ENCODE measurements around the gene CFAP54.
"Not testable (repeated sequence)": the region's sequence is repeated elsewhere in the genome, so short reads cannot be mapped to it uniquely, and the experiment has no call there.

Gene CFAP54

DNA sequence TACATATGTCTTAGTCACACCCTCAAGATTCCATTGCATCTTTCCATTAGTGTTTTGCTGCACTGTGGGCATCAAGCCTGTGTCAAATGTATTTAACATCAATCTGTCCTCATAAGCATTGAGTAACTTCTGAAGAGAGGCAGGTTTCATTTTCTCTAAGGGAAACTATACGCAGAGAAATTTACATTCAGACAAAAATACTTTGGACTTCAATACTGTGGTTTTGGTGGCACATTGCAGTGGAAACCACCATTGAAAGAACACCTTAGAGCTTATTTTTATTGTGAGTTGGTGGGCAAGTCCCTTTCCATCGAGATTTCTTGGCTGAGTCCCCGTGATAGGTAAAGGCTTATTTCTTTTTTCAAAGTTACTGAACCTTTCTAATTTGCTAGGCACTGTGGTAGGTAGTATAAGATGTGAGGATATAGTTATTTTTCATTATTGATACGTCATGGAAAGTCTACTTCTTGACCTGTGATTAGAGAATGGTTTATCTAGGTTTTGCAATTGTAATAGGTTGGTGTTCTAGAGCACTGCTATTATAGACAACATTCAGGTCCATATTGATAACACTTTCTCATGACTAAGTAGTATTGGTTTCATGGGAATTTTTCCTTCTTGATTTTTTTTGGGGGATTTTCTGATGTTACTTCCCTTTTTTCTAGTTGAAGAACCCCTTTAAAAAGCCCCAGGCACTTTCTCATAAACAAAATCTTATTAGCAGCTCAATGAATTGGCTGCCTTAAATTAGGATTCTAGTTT lies 81.9 kb downstream of the CFAP54 start:
- WGBS, 2 experiments (ENCODE audit: insufficient coverage in 2 of 2) = 84 to 100% methylated on average over 1 to 2 of the region's 4 CpGs
- Histone ChIP-seq H3K36me3 (ENCODE audit: control insufficient read depth, insufficient read depth, low read length) (no peaks in the 10 kb centered on the region), H3K9me3 (ENCODE audit: control insufficient read depth, low read length) (no peaks in the 10 kb centered on the region), H3K4me3 (ENCODE audit: extremely low read depth, insufficient read depth, low read length, poor library complexity, severe bottlenecking) (no peak overlapping the region), H3K4me1 (ENCODE audit: control insufficient read depth, insufficient read depth, low read length, poor library complexity, severe bottlenecking) (no peaks in the 10 kb centered on the region), H3K27ac (ENCODE audit: low read depth, low read length, severe bottlenecking) (no peak overlapping the region)

DNA sequence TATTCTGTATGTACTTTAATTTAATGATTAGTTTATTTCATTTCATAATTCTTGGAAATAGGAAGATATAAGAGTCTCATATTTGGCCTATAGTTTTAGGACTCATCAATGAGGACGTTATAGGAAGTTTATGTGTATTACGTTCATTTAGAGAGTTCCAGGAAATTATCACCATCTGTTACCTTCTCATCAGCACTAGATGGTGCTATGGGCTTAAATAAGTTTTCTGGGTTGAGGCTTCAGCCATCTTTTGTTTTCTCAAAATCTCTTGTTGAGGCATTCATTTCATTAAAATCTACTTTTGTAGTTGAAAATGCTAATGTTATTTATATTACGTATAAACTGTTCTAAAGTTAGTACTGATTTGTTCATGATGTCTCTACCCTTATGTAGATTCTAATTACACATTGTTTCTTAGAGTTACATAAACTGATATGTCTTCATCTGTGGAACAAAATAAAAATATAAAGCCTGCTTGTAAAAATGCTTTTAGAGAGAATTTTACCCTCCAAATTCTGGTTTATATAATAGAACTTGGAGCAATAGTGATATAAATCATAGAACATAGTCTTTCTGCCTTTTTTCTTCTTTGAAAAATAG lies 89.2 kb downstream of the CFAP54 start:
- H3K9me3 ChIP-seq (ENCODE audit: control insufficient read depth, low read length) = no peaks in the 10 kb centered on the region
- no CpG with 5 or more reads among the region's 3 CpGs for WGBS, 2 experiments (ENCODE audit: insufficient coverage in 2 of 2)

DNA sequence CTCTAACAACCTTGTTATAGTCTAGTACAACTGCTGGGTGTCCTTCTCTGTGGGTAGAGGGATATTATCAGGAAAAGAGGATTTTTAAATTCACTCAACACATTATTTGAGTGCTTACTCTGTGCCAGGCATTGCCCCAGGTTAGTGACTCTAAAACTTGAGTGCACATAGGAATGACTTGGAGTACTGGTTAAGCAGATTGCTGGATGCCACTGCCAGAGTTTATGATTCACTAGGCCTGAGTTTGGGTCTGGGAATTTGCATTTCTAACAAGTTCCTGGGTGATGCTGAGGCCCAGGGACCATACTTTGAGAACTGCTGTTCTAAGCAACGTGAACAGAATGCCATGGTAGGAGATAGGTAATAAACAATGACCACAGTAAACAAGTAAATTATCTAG lies 96.6 kb downstream of the CFAP54 start:
- no CpG with 5 or more reads among the region's 1 CpG for WGBS, 2 experiments (ENCODE audit: insufficient coverage in 2 of 2)
- no peak overlapping the region for H3K27ac ChIP-seq (ENCODE audit: low read depth, low read length, severe bottlenecking)
- H3K4me3 ChIP-seq (ENCODE audit: extremely low read depth, insufficient read depth, low read length, poor library complexity, severe bottlenecking) = no peak overlapping the region
- H3K9me3 ChIP-seq (ENCODE audit: control insufficient read depth, low read length) = no peaks in the 10 kb centered on the region
- no peaks in the 10 kb centered on the region for H3K4me1 ChIP-seq (ENCODE audit: control insufficient read depth, insufficient read depth, low read length, poor library complexity, severe bottlenecking)
- H3K36me3 ChIP-seq (ENCODE audit: control insufficient read depth, insufficient read depth, low read length) = no peaks in the 10 kb centered on the region

More for the DNA sequence above, 89.2 kb downstream of the CFAP54 start:
- Histone ChIP-seq H3K36me3 (ENCODE audit: control insufficient read depth, insufficient read depth, low read length) (no peaks in the 10 kb centered on the region), H3K4me1 (ENCODE audit: control insufficient read depth, insufficient read depth, low read length, poor library complexity, severe bottlenecking) (no peaks in the 10 kb centered on the region), H3K27ac (ENCODE audit: low read depth, low read length, severe bottlenecking) (no peak overlapping the region), H3K4me3 (ENCODE audit: extremely low read depth, insufficient read depth, low read length, poor library complexity, severe bottlenecking) (no peak overlapping the region)

DNA sequence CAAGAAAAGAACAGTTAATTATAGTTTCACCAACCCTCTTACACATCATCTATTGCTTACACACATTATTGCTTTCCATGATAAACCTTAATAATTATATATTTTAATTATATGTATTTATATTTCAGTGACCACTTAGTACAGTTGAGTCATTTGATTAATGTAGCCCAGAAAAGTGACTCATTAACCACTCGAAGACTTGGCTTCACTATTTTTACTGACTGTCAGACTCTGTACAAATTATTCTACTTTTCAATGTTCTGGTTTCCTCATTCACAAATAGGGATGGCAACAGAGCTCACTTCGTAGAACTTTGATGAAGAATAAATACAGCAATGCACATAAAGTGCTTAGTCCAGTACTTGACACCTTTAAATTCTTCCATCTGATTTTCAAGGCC lies 98.3 kb downstream of the CFAP54 start:
- WGBS, 2 experiments (ENCODE audit: insufficient coverage in 2 of 2) = 90 to 100% methylated on average over 1 of the region's 2 CpGs
- no peak overlapping the region for H3K27ac ChIP-seq (ENCODE audit: low read depth, low read length, severe bottlenecking)

DNA sequence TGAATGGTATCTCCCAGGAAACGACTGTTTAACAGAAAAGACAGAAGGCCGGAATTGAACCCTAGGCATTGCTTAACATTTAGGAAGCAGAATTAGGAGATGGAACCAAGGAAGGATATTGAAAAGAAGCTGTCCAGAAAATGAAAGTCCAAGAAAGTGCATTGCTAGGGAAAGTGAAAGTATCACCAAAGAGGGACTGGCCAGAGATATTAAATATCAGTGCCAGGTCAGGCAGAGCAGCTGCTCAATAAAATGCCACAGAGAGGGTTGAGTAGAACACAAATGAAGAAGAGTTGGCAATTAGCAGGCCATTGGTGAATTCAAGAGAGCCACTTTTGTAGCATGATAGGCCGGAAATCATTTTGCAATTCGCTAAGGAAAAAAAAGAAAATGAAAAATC lies 101.6 kb downstream of the CFAP54 start:
- H3K27ac ChIP-seq (ENCODE audit: low read depth, low read length, severe bottlenecking) = no peak overlapping the region
- H3K36me3 ChIP-seq (ENCODE audit: control insufficient read depth, insufficient read depth, low read length) = no peaks in the 10 kb centered on the region
- WGBS, 2 experiments (ENCODE audit: insufficient coverage in 2 of 2) = 94 to 95% methylated on average over 2 of the region's 4 CpGs
- H3K4me3 ChIP-seq (ENCODE audit: extremely low read depth, insufficient read depth, low read length, poor library complexity, severe bottlenecking) = no peak overlapping the region
- no peaks in the 10 kb centered on the region for H3K4me1 ChIP-seq (ENCODE audit: control insufficient read depth, insufficient read depth, low read length, poor library complexity, severe bottlenecking)
- no peaks in the 10 kb centered on the region for H3K9me3 ChIP-seq (ENCODE audit: control insufficient read depth, low read length)

More for the DNA sequence above, 98.3 kb downstream of the CFAP54 start:
- H3K9me3 ChIP-seq (ENCODE audit: control insufficient read depth, low read length) = no peaks in the 10 kb centered on the region
- H3K4me1 ChIP-seq (ENCODE audit: control insufficient read depth, insufficient read depth, low read length, poor library complexity, severe bottlenecking) = no peaks in the 10 kb centered on the region
- H3K4me3 ChIP-seq (ENCODE audit: extremely low read depth, insufficient read depth, low read length, poor library complexity, severe bottlenecking) = no peak overlapping the region
- no peaks in the 10 kb centered on the region for H3K36me3 ChIP-seq (ENCODE audit: control insufficient read depth, insufficient read depth, low read length)

GRCh38 chr12:96604374-96604773 lies 115.0 kb downstream of the CFAP54 start:
- WGBS, 2 experiments (ENCODE audit: insufficient coverage in 2 of 2) = 97 to 100% methylated on average over 3 of the region's 3 CpGs
- H3K36me3 ChIP-seq (ENCODE audit: control insufficient read depth, insufficient read depth, low read length); H3K9me3 ChIP-seq (ENCODE audit: control insufficient read depth, low read length); H3K27ac ChIP-seq (ENCODE audit: low read depth, low read length, severe bottlenecking); H3K4me1 ChIP-seq (ENCODE audit: control insufficient read depth, insufficient read depth, low read length, poor library complexity, severe bottlenecking); H3K4me3 ChIP-seq (ENCODE audit: extremely low read depth, insufficient read depth, low read length, poor library complexity, severe bottlenecking): not testable (repeated sequence)

DNA sequence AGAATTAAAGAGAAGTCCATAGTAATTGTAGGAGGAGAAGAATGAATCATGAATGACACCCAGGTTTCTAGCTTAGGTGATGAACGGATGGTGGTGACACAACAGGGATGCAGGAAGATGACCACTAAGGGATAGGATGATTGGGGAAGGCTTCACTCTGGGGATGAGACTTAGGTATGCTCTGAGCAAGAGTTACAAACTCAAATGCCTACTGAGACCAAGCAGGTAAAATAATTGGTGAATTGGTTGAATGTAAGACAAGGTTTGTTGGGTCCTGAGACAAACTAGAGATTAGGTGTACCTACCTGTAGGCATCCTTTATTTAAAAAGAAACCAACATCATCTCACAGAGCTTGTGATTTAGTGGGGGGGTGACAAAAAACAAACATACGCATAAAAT lies 116.3 kb downstream of the CFAP54 start:
- WGBS, 2 experiments (ENCODE audit: insufficient coverage in 2 of 2) = 100% methylated on average over 1 of the region's 2 CpGs
- Histone ChIP-seq H3K9me3 (ENCODE audit: control insufficient read depth, low read length) (peaks cover 3% of the 10 kb centered on the region), H3K4me3 (ENCODE audit: extremely low read depth, insufficient read depth, low read length, poor library complexity, severe bottlenecking) (no peak overlapping the region), H3K4me1 (ENCODE audit: control insufficient read depth, insufficient read depth, low read length, poor library complexity, severe bottlenecking) (no peaks in the 10 kb centered on the region), H3K36me3 (ENCODE audit: control insufficient read depth, insufficient read depth, low read length) (no peaks in the 10 kb centered on the region), H3K27ac (ENCODE audit: low read depth, low read length, severe bottlenecking) (no peak overlapping the region)

DNA sequence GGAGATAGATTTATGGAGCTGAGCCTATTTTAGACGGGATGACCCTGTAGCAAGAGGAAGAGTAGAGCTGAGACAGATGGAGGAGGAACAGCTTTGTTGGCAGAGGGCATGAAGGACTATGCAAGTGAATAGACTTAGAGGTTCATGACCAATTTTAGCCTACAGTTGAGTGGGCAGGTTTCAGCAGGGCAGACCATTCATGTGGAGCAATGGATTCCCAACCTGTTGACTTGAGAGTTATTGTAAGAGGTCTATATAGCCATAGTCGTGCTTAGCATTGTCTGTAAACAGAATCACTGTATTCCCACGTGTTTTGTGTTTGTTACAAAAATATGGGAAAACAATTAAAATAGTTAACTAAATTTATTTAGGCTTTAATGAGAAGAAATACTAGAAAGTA lies 116.8 kb downstream of the CFAP54 start:
- WGBS, 2 experiments (ENCODE audit: insufficient coverage in 2 of 2) = 60 to 82% methylated on average over 1 of the region's 3 CpGs
- Histone ChIP-seq H3K4me1 (ENCODE audit: control insufficient read depth, insufficient read depth, low read length, poor library complexity, severe bottlenecking) (no peaks in the 10 kb centered on the region), H3K4me3 (ENCODE audit: extremely low read depth, insufficient read depth, low read length, poor library complexity, severe bottlenecking) (no peak overlapping the region), H3K9me3 (ENCODE audit: control insufficient read depth, low read length) (peaks cover 3% of the 10 kb centered on the region), H3K27ac (ENCODE audit: low read depth, low read length, severe bottlenecking) (no peak overlapping the region), H3K36me3 (ENCODE audit: control insufficient read depth, insufficient read depth, low read length) (no peaks in the 10 kb centered on the region)

GRCh38 chr12:96606644-96607043 lies 117.3 kb downstream of the CFAP54 start:
- Histone ChIP-seq H3K36me3 (ENCODE audit: control insufficient read depth, insufficient read depth, low read length) (no peaks in the 10 kb centered on the region), H3K4me3 (ENCODE audit: extremely low read depth, insufficient read depth, low read length, poor library complexity, severe bottlenecking) (no peak overlapping the region), H3K4me1 (ENCODE audit: control insufficient read depth, insufficient read depth, low read length, poor library complexity, severe bottlenecking) (no peaks in the 10 kb centered on the region), H3K27ac (ENCODE audit: low read depth, low read length, severe bottlenecking) (no peak overlapping the region), H3K9me3 (ENCODE audit: control insufficient read depth, low read length) (peaks cover 3% of the 10 kb centered on the region)
- WGBS, 2 experiments (ENCODE audit: insufficient coverage in 2 of 2) = 82 to 90% methylated on average over 4 of the region's 4 CpGs

DNA sequence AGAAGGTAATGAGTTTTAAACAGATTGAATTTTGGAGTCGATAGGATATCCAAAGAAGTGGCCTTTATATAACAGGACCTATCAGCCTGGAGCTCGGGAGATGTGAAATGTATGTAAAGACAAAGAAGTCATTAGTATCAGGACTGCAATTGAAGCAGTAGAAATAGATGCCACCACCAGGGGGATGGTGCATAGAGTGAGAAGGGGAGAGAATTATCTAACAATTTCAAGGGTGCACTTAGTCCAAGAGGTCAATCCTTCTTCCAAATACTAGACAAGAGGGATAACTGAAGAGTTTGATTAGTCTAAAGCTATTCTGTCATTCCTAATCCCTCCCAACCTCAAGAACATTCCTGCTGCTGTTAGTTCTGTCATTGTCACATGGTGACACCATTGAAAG lies 127.8 kb downstream of the CFAP54 start:
- no peak overlapping the region for H3K27ac ChIP-seq (ENCODE audit: low read depth, low read length, severe bottlenecking)
- H3K4me1 ChIP-seq (ENCODE audit: control insufficient read depth, insufficient read depth, low read length, poor library complexity, severe bottlenecking) = no peaks in the 10 kb centered on the region
- no peaks in the 10 kb centered on the region for H3K9me3 ChIP-seq (ENCODE audit: control insufficient read depth, low read length)
- 91 to 95% methylated on average over 2 of the region's 2 CpGs for WGBS, 2 experiments (ENCODE audit: insufficient coverage in 2 of 2)
- no peaks in the 10 kb centered on the region for H3K36me3 ChIP-seq (ENCODE audit: control insufficient read depth, insufficient read depth, low read length)
- no peak overlapping the region for H3K4me3 ChIP-seq (ENCODE audit: extremely low read depth, insufficient read depth, low read length, poor library complexity, severe bottlenecking)

DNA sequence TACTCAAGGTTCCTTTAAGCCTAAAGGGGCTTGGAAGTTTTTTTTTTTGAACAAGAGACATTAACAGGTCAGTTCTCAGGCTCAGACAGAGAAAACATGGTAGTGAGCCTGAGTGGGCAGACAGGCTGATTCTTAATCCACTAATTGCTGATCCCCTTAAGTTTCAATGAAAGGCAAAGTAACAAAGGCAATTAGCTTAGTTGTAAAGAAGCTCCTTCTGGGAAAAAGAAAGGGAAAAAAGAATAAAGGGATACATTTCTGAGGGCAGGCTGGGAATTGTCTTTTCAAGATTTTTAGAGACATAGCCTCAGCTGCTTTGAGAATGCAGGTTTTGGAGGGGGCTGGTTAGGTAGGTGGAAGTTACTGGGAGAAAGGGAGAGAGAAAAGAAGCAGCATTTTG lies 133.8 kb downstream of the CFAP54 start:
- no peaks in the 10 kb centered on the region for H3K36me3 ChIP-seq (ENCODE audit: control insufficient read depth, insufficient read depth, low read length)
- no peaks in the 10 kb centered on the region for H3K9me3 ChIP-seq (ENCODE audit: control insufficient read depth, low read length)
- no peak overlapping the region for H3K4me3 ChIP-seq (ENCODE audit: extremely low read depth, insufficient read depth, low read length, poor library complexity, severe bottlenecking)
- no peak overlapping the region for H3K27ac ChIP-seq (ENCODE audit: low read depth, low read length, severe bottlenecking)
- no peaks in the 10 kb centered on the region for H3K4me1 ChIP-seq (ENCODE audit: control insufficient read depth, insufficient read depth, low read length, poor library complexity, severe bottlenecking)

Data from mesodermal cell (in vitro differentiated cells).